Thyroid gland (tissue), 4 donors: ENCODE data around the gene LRRN1.

ENCODE experiments used
- POLR2A ChIP-seq, 2 donors: fragments of 450-650 bp; IDR thresholded peaks; one replicate each; pipeline ENCODE4 v1.6.1; 2017; ENCODE audit warnings: antibody characterized with exemption in 2 of 2, mild to moderate bottlenecking in 2 of 2, moderate library complexity in 1 of 2
- TF ChIP-seq, protein P1 (sequence below), 6 experiments: fragments of 200-600 bp in 3 of 6; fragments of 450-650 bp in 3 of 6; sonication (generic) in 3 of 6; IDR thresholded peaks; one replicate each; pipeline ENCODE4 v1.5.1; 2016 to 2019; ENCODE audit warnings: antibody characterized with exemption in 6 of 6, mild to moderate bottlenecking in 2 of 6, inconsistent platforms in 1 of 6, moderate library complexity in 1 of 6

DNA sequence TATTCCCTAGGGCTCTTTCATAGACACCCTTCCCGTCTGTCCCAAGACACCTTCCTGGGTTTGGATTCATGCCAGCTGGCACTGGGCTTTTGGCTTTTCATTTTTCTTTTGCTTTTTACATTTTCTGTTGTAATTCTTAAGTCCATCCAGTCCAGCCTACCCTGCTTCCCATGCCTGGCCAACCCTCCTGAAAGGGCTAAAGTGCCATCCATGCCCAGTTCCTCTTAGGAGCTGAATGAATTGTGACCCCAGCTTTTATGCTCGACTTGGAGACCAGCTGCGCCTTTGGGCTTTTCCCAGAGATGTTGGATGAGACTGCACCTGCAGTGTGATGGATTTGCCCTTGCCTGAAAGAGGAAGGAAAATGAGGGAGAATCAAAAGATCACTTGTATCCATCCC, 25.8 kb downstream of the LRRN1 start:
- no peak for TF ChIP-seq POLR2A (IDR thresholded peaks at IDR 0.05)
- TF ChIP-seq, protein P1, sequence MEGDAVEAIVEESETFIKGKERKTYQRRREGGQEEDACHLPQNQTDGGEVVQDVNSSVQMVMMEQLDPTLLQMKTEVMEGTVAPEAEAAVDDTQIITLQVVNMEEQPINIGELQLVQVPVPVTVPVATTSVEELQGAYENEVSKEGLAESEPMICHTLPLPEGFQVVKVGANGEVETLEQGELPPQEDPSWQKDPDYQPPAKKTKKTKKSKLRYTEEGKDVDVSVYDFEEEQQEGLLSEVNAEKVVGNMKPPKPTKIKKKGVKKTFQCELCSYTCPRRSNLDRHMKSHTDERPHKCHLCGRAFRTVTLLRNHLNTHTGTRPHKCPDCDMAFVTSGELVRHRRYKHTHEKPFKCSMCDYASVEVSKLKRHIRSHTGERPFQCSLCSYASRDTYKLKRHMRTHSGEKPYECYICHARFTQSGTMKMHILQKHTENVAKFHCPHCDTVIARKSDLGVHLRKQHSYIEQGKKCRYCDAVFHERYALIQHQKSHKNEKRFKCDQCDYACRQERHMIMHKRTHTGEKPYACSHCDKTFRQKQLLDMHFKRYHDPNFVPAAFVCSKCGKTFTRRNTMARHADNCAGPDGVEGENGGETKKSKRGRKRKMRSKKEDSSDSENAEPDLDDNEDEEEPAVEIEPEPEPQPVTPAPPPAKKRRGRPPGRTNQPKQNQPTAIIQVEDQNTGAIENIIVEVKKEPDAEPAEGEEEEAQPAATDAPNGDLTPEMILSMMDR (IDR thresholded peaks at IDR 0.05), result no peak
